ENCODE data around the gene ATM. TPM values are rescaled to one million over a fixed set of nuclear protein-coding genes. Genes with fewer than 3 reads are reported as not detected.
"Not testable (repeated sequence)": the region's sequence is repeated elsewhere in the genome, so short reads cannot be mapped to it uniquely, and the experiment has no call there.

ATM gene
- total RNA-seq, 1 donor from 2014 or later = 37.3 TPM

- peaks cover 22% of the 10 kb centered on the region for H3K36me3 Mint-ChIP-seq (ENCODE audit: low read depth)
- no peaks in the 10 kb centered on the region for H3K9me3 Mint-ChIP-seq
- H3K27me3 Mint-ChIP-seq (ENCODE audit: insufficient read depth) = no peaks in the 10 kb centered on the region
- H3K4me1 Mint-ChIP-seq (ENCODE audit: low read depth) = no peaks in the 10 kb centered on the region
- intact Hi-C loops (cut with micrococcal nuclease) = no loop called here
- DNase-seq (ENCODE audit: low spot score) = no peak
- H3K4me3 Mint-ChIP-seq = no peak overlapping the region
- no peak overlapping the region for H3K27ac Mint-ChIP-seq
Observed at GRCh38 chr11:108369064-108369463, 146.2 kb downstream of the ATM start.

- H3K36me3 Mint-ChIP-seq (ENCODE audit: low read depth) = peaks cover 13% of the 10 kb centered on the region
- H3K27me3 Mint-ChIP-seq (ENCODE audit: insufficient read depth) = no peaks in the 10 kb centered on the region
- intact Hi-C loops (cut with micrococcal nuclease) = no loop called here
- H3K4me3 Mint-ChIP-seq = no peak overlapping the region
- no peak for DNase-seq (ENCODE audit: low spot score)
- H3K27ac Mint-ChIP-seq = no peak overlapping the region
- H3K9me3 Mint-ChIP-seq = peaks cover 4% of the 10 kb centered on the region
- H3K4me1 Mint-ChIP-seq (ENCODE audit: low read depth) = no peaks in the 10 kb centered on the region
Observed at GRCh38 chr11:108370315-108370714, 147.4 kb downstream of the ATM start.

GRCh38 chr11:108370990-108371389 lies 148.1 kb downstream of the ATM start:
- Mint-ChIP-seq H3K4me1 (ENCODE audit: low read depth) (no peaks in the 10 kb centered on the region), H3K36me3 (ENCODE audit: low read depth) (peaks cover 10% of the 10 kb centered on the region), H3K9me3 (peaks cover 4% of the 10 kb centered on the region), H3K4me3 (no peak overlapping the region), H3K27ac (no peak overlapping the region), H3K27me3 (ENCODE audit: insufficient read depth) (no peaks in the 10 kb centered on the region)
- DNase-seq (ENCODE audit: low spot score) = no peak
- intact Hi-C loops (cut with micrococcal nuclease) = no loop called here

- H3K36me3 Mint-ChIP-seq (ENCODE audit: low read depth); H3K27me3 Mint-ChIP-seq (ENCODE audit: insufficient read depth); H3K4me1 Mint-ChIP-seq (ENCODE audit: low read depth); H3K4me3 Mint-ChIP-seq; intact Hi-C loops (cut with micrococcal nuclease); DNase-seq (ENCODE audit: low spot score); H3K27ac Mint-ChIP-seq; H3K9me3 Mint-ChIP-seq: not testable (repeated sequence)
Observed at GRCh38 chr11:108373505-108373904, 150.6 kb downstream of the ATM start.

- DNase-seq (ENCODE audit: low spot score) = no peak
- no peak overlapping the region for H3K4me3 Mint-ChIP-seq
- H3K27me3 Mint-ChIP-seq (ENCODE audit: insufficient read depth) = no peaks in the 10 kb centered on the region
- no peak overlapping the region for H3K27ac Mint-ChIP-seq
- no peaks in the 10 kb centered on the region for H3K9me3 Mint-ChIP-seq
- H3K4me1 Mint-ChIP-seq (ENCODE audit: low read depth) = no peaks in the 10 kb centered on the region
- H3K36me3 Mint-ChIP-seq (ENCODE audit: low read depth) = no peaks in the 10 kb centered on the region
- intact Hi-C loops (cut with micrococcal nuclease) = no loop called here
Observed at GRCh38 chr11:108388576-108388975, 165.7 kb downstream of the ATM start.

GRCh38 chr11:108392353-108392752 lies 169.5 kb downstream of the ATM start:
- Mint-ChIP-seq H3K9me3 (no peaks in the 10 kb centered on the region), H3K27ac (no peak overlapping the region), H3K4me3 (no peak overlapping the region), H3K27me3 (ENCODE audit: insufficient read depth) (peaks cover 1% of the 10 kb centered on the region), H3K4me1 (ENCODE audit: low read depth) (no peaks in the 10 kb centered on the region), H3K36me3 (ENCODE audit: low read depth) (no peaks in the 10 kb centered on the region)
- DNase-seq (ENCODE audit: low spot score) = no peak
- intact Hi-C loops (cut with micrococcal nuclease) = no loop called here

- H3K9me3 Mint-ChIP-seq = no peaks in the 10 kb centered on the region
- no peak for DNase-seq (ENCODE audit: low spot score)
- H3K4me1 Mint-ChIP-seq (ENCODE audit: low read depth) = no peaks in the 10 kb centered on the region
- H3K27me3 Mint-ChIP-seq (ENCODE audit: insufficient read depth) = peaks cover 2% of the 10 kb centered on the region
- no peak overlapping the region for H3K27ac Mint-ChIP-seq
- intact Hi-C loops (cut with micrococcal nuclease) = no loop called here
- no peaks in the 10 kb centered on the region for H3K36me3 Mint-ChIP-seq (ENCODE audit: low read depth)
- H3K4me3 Mint-ChIP-seq = no peak overlapping the region
Observed at GRCh38 chr11:108393046-108393445, 170.2 kb downstream of the ATM start.

- Mint-ChIP-seq H3K4me1 (ENCODE audit: low read depth) (no peaks in the 10 kb centered on the region), H3K9me3 (no peaks in the 10 kb centered on the region), H3K27ac (no peak overlapping the region), H3K27me3 (ENCODE audit: insufficient read depth) (peaks cover 2% of the 10 kb centered on the region), H3K4me3 (no peak overlapping the region), H3K36me3 (ENCODE audit: low read depth) (no peaks in the 10 kb centered on the region)
- intact Hi-C loops (cut with micrococcal nuclease) = no loop called here
- no peak for DNase-seq (ENCODE audit: low spot score)
Observed at GRCh38 chr11:108394744-108395284, 171.9 kb downstream of the ATM start.

GRCh38 chr11:108396672-108397071 lies 173.8 kb downstream of the ATM start:
- H3K27me3 Mint-ChIP-seq (ENCODE audit: insufficient read depth); H3K4me3 Mint-ChIP-seq; H3K9me3 Mint-ChIP-seq; H3K27ac Mint-ChIP-seq; H3K4me1 Mint-ChIP-seq (ENCODE audit: low read depth); intact Hi-C loops (cut with micrococcal nuclease); DNase-seq (ENCODE audit: low spot score); H3K36me3 Mint-ChIP-seq (ENCODE audit: low read depth): not testable (repeated sequence)

GRCh38 chr11:108398439-108398838 lies 175.6 kb downstream of the ATM start:
- Mint-ChIP-seq H3K36me3 (ENCODE audit: low read depth) (no peaks in the 10 kb centered on the region), H3K4me1 (ENCODE audit: low read depth) (no peaks in the 10 kb centered on the region), H3K27me3 (ENCODE audit: insufficient read depth) (peaks cover 2% of the 10 kb centered on the region), H3K27ac (no peak overlapping the region), H3K9me3 (no peaks in the 10 kb centered on the region), H3K4me3 (no peak overlapping the region)
- intact Hi-C loops (cut with micrococcal nuclease) = no loop called here
- DNase-seq (ENCODE audit: low spot score) = no peak

GRCh38 chr11:108402241-108402640 lies 179.4 kb downstream of the ATM start:
- Mint-ChIP-seq H3K4me1 (ENCODE audit: low read depth) (no peaks in the 10 kb centered on the region), H3K27me3 (ENCODE audit: insufficient read depth) (peaks cover 1% of the 10 kb centered on the region), H3K27ac (no peak overlapping the region), H3K9me3 (no peaks in the 10 kb centered on the region), H3K4me3 (no peak overlapping the region), H3K36me3 (ENCODE audit: low read depth) (no peaks in the 10 kb centered on the region)
- DNase-seq (ENCODE audit: low spot score) = no peak
- intact Hi-C loops (cut with micrococcal nuclease) = no loop called here

- Mint-ChIP-seq H3K27ac (no peak overlapping the region), H3K4me1 (ENCODE audit: low read depth) (no peaks in the 10 kb centered on the region)
Observed at GRCh38 chr11:108403052-108403451, 180.2 kb downstream of the ATM start.

GRCh38 chr11:108405706-108406105 lies 182.8 kb downstream of the ATM start:
- no peaks in the 10 kb centered on the region for H3K9me3 Mint-ChIP-seq
- intact Hi-C loops (cut with micrococcal nuclease) = no loop called here
- H3K4me1 Mint-ChIP-seq (ENCODE audit: low read depth) = no peaks in the 10 kb centered on the region
- no peaks in the 10 kb centered on the region for H3K27me3 Mint-ChIP-seq (ENCODE audit: insufficient read depth)
- no peak overlapping the region for H3K4me3 Mint-ChIP-seq
- no peaks in the 10 kb centered on the region for H3K36me3 Mint-ChIP-seq (ENCODE audit: low read depth)
- no peak overlapping the region for H3K27ac Mint-ChIP-seq
- DNase-seq (ENCODE audit: low spot score) = no peak

More at GRCh38 chr11:108403052-108403451, 180.2 kb downstream of the ATM start:
- Mint-ChIP-seq H3K9me3 (no peaks in the 10 kb centered on the region), H3K27me3 (ENCODE audit: insufficient read depth) (no peaks in the 10 kb centered on the region), H3K4me3 (no peak overlapping the region), H3K36me3 (ENCODE audit: low read depth) (no peaks in the 10 kb centered on the region)
- no peak for DNase-seq (ENCODE audit: low spot score)
- intact Hi-C loops (cut with micrococcal nuclease) = no loop called here

GRCh38 chr11:108414958-108415357 lies 192.1 kb downstream of the ATM start:
- Mint-ChIP-seq H3K27me3 (ENCODE audit: insufficient read depth) (no peaks in the 10 kb centered on the region), H3K4me1 (ENCODE audit: low read depth) (no peaks in the 10 kb centered on the region), H3K27ac (no peak overlapping the region), H3K9me3 (peaks cover 17% of the 10 kb centered on the region), H3K4me3 (no peak overlapping the region), H3K36me3 (ENCODE audit: low read depth) (no peaks in the 10 kb centered on the region)
- no peak for DNase-seq (ENCODE audit: low spot score)
- intact Hi-C loops (cut with micrococcal nuclease) = no loop called here
